Upper lobe of left lung (tissue), 4 donors: ENCODE data around the gene CTNNBL1.

Experiments used
- CTCF ChIP-seq, 6 experiments: fragments of 450-650 bp in 4 of 6; fragments of 200-600 bp in 2 of 6; sonication (generic) in 2 of 6; IDR thresholded peaks; one replicate each; pipeline ENCODE4 v1.5.1; 2016 to 2019; ENCODE audit warnings: antibody characterized with exemption in 6 of 6
- EP300 ChIP-seq, 4 donors: sonication (generic); formaldehyde crosslinking; IDR thresholded peaks; one replicate each; pipeline ENCODE4 v1.5.1; 2017; ENCODE audit warnings: antibody characterized with exemption in 4 of 4, control low read depth in 2 of 4
- POLR2A ChIP-seq, 4 donors: fragments of 450-650 bp; IDR thresholded peaks; one replicate each; pipeline ENCODE4 v1.5.1; 2016 to 2017; ENCODE audit warnings: antibody characterized with exemption in 4 of 4, mild to moderate bottlenecking in 2 of 4
- POLR2AphosphoS5 ChIP-seq, 2 donors: sonication (generic); formaldehyde crosslinking; IDR thresholded peaks; one replicate each; pipeline ENCODE4 v1.5.1; 2017; ENCODE audit warnings: antibody characterized with exemption in 2 of 2

DNA sequence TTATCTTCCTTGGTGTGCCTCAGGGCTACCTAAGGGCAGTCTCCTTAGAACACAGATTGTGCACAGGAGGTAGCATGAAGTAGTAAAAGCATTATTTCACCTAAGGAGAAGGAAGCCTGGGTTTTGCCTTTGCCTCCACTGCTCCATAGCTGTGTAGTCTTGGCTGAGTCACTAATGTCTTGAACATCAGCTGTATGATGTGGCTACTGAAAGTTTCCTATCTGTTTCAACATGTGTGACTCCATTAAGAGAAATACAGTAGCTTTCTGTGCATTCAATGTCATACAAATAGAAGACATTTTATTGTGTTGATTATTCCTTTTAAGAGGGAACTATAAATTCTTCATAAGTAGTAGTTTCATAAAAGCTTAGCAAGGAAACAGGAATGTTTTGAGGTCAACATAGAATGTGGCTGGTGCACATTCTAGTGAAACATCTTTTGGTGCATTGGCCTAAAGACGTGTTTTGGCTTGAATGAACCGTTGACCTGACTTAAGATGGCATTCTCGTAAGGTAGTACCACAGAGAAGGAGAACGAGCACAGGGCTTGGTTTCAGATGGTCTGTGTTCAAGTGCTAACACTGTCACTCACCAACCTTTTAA is 70.6 kb downstream of the CTNNBL1 start:
- TF ChIP-seq CTCF (IDR thresholded peaks at IDR 0.05), result no peak
- no peak for TF ChIP-seq POLR2A (IDR thresholded peaks at IDR 0.05)
- TF ChIP-seq POLR2AphosphoS5 (IDR thresholded peaks at IDR 0.05), result no peak
- TF ChIP-seq EP300 (IDR thresholded peaks at IDR 0.05), result no peak
